Thoracic aorta (tissue), 2 donors: ENCODE data around the gene ANO10. TPM values are rescaled to one million over a fixed set of nuclear protein-coding genes. Genes with fewer than 3 reads are reported as not detected.

ENCODE experiments used
- ATAC-seq: fragments of 150-250 bp; one replicate; pipeline ENCODE4 v1.8.0; 2017; ENCODE audit warnings: low read depth; ENCODE audit not compliant: insufficient number of reproducible peaks, low FRiP score
- DNase-seq: peaks from one replicate; pipeline ENCODE4 v3.0.0-alpha.2; 2020; ENCODE audit warnings: low spot score
- H3K27ac ChIP-seq, 2 donors: fragments of 200-600 bp; sonication (generic); 1 replicate in 1 of 2; 2 replicates in 1 of 2; pipeline ENCODE4 v1.5.1; 2016; ENCODE audit warnings: mild to moderate bottlenecking in 2 of 2, moderate library complexity in 2 of 2
- H3K27me3 ChIP-seq: fragments of 200-600 bp; sonication (generic); replicated peaks from 2 replicates; pipeline ENCODE4 v1.6.0; 2016; ENCODE audit warnings: mild to moderate bottlenecking; ENCODE audit not compliant: insufficient read depth
- H3K36me3 ChIP-seq: fragments of 200-600 bp; sonication (generic); one replicate; pipeline ENCODE4 v1.5.1; 2016
- H3K4me1 ChIP-seq, 2 donors: fragments of 200-600 bp; sonication (generic); 1 replicate in 1 of 2; 2 replicates in 1 of 2; pipeline versions ENCODE4 v1.5.1 to v1.6.0; 2016; ENCODE audit warnings: low read depth in 2 of 2, mild to moderate bottlenecking in 1 of 2; ENCODE audit not compliant: control insufficient read depth in 1 of 2
- H3K4me3 ChIP-seq: fragments of 200-600 bp; sonication (generic); 2 replicates; pipeline ENCODE4 v1.5.1; 2016; ENCODE audit warnings: mild to moderate bottlenecking
- H3K9me3 ChIP-seq: fragments of 200-600 bp; sonication (generic); 2 replicates; pipeline ENCODE4 v1.5.1; 2016
- CTCF ChIP-seq: fragments of 200-600 bp; sonication (generic); IDR thresholded peaks from one replicate; pipeline ENCODE4 v1.5.1; 2019; ENCODE audit warnings: antibody characterized with exemption
- total RNA-seq, 2 donors: library from RNA; depleted of rRNA; stranded (reverse); fragments of >200 nt; gene quantifications; one replicate each; pipeline versions ENCODE4 v1.1.0 to v1.2.3, GENCODE V29; 2016

ANO10 gene
- total RNA-seq, 2 donors from 2014 or later, result 22.4 to 23.2 TPM

- ATAC-seq, result no peak
- H3K27ac ChIP-seq, result no peak overlapping the region
- H3K27me3 ChIP-seq, result no peaks in the 10 kb centered on the region
- no peaks in the 10 kb centered on the region for H3K36me3 ChIP-seq
- H3K4me3 ChIP-seq, result no peak overlapping the region
- no peak for TF ChIP-seq CTCF
- H3K4me1 ChIP-seq, result no peaks in the 10 kb centered on the region
- DNase-seq, result no peak
- no peaks in the 10 kb centered on the region for H3K9me3 ChIP-seq
These were observed 186.1 kb downstream of the ANO10 start for GRCh38 chr3:43435706-43436105.

- no peak overlapping the region for H3K27ac ChIP-seq
- ATAC-seq (no peak), DNase-seq (no peak)
- H3K9me3 ChIP-seq, result no peaks in the 10 kb centered on the region
- H3K27me3 ChIP-seq, result no peaks in the 10 kb centered on the region
- no peaks in the 10 kb centered on the region for H3K36me3 ChIP-seq
- TF ChIP-seq CTCF, result no peak
- H3K4me3 ChIP-seq, result no peak overlapping the region
- H3K4me1 ChIP-seq, result no peaks in the 10 kb centered on the region
These were observed 187.4 kb downstream of the ANO10 start for GRCh38 chr3:43434431-43434830.

- Histone ChIP-seq H3K9me3 (no peaks in the 10 kb centered on the region), H3K4me3 (no peak overlapping the region), H3K27ac (no peak overlapping the region), H3K36me3 (no peaks in the 10 kb centered on the region), H3K4me1 (no peaks in the 10 kb centered on the region), H3K27me3 (no peaks in the 10 kb centered on the region)
- TF ChIP-seq CTCF, result no peak
- no peak for ATAC-seq
- no peak for DNase-seq
These were observed 189.3 kb downstream of the ANO10 start for GRCh38 chr3:43432462-43432861.

GRCh38 chr3:43426388-43426787, 195.4 kb downstream of the ANO10 start:
- no peak overlapping the region for H3K4me3 ChIP-seq
- DNase-seq (no peak), ATAC-seq (no peak)
- peak overlapping the region; percentile 51 to 58 for H3K27ac ChIP-seq
- TF ChIP-seq CTCF, result no peak
- H3K27me3 ChIP-seq, result no peaks in the 10 kb centered on the region
- peaks cover 18 to 37% of the 10 kb centered on the region in 2 donors for H3K4me1 ChIP-seq
- H3K9me3 ChIP-seq, result no peaks in the 10 kb centered on the region
- H3K36me3 ChIP-seq, result no peaks in the 10 kb centered on the region

GRCh38 chr3:43425829-43426228, 196.0 kb downstream of the ANO10 start:
- peaks cover 18 to 37% of the 10 kb centered on the region in 2 donors for H3K4me1 ChIP-seq
- no peaks in the 10 kb centered on the region for H3K27me3 ChIP-seq
- DNase-seq (no peak), ATAC-seq (no peak)
- TF ChIP-seq CTCF, result no peak
- no peaks in the 10 kb centered on the region for H3K36me3 ChIP-seq
- no peak overlapping the region for H3K4me3 ChIP-seq
- no peaks in the 10 kb centered on the region for H3K9me3 ChIP-seq
- H3K27ac ChIP-seq, result peak overlapping the region; percentile 51 to 58
